ENCODE measurements around the gene CASTOR2. TPM values are rescaled to one million over a fixed set of nuclear protein-coding genes. Genes with fewer than 3 reads are reported as not detected.

CASTOR2 gene
- total and polyA plus RNA-seq, 10 of the 15 experiments (the other 5 are each of a cell fraction or from before 2014, with no cell fraction given) = 0.18 to 1.1 (median 0.44) TPM; not detected in 4

DNA sequence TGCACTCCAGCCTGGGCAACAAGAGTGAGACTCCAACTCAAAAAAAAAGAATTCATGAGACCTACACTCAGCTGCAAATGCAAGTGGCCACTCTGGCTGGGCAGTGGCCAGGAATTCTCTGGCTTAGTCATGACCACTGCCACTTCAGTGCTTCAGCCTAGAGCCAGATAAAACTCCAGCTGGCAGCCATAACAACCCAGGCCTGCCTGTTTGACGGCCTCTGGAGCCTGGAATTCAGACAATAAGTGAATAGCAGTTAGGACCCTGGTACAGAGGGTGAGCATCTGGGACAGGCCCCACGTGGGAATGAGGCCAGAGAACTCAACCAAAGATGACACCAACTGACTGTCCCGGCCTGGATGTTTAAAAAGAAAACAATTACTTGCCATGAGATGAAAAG, 90.2 kb downstream of the CASTOR2 start:
- H3K79me2 ChIP-seq (ENCODE audit: control insufficient read depth, insufficient read depth, low read length) = no peaks in the 10 kb centered on the region
- no peak overlapping the region for H3K4me3 ChIP-seq
- in situ Hi-C loops (cut with MboI) = loop anchor here (25.0 kb wide), 2 partner anchors 708 to 983 kb away; partner anchors contain the start of genes CCL26, MDH2 and STYXL1
- H4K20me1 ChIP-seq (ENCODE audit: control insufficient read depth, insufficient read depth) = no peaks in the 10 kb centered on the region
- no peak overlapping the region for H2AFZ ChIP-seq (ENCODE audit: control insufficient read depth, low read depth, low read length)
- no peaks in the 10 kb centered on the region for H3K4me1 ChIP-seq (ENCODE audit: control insufficient read depth, insufficient read depth, low read length)
- H3K27me3 ChIP-seq (replicated peaks in 1 of 2; ENCODE audit: control insufficient read depth in 2 of 2, insufficient read depth in 2 of 2, low read length in 1 of 2) = no peaks in the 10 kb centered on the region
- H3K9me3 ChIP-seq (replicated peaks; ENCODE audit: control insufficient read depth, insufficient read depth, low read length) = no peaks in the 10 kb centered on the region
- intact Hi-C loops (cut with micrococcal nuclease; ENCODE audit: unreplicated experiment) = no loop called here
- FAIRE-seq (no peak), ATAC-seq (no peak), DNase-seq (ENCODE audit: low read depth, low spot score) (no peak)
- no peak overlapping the region for H3K9ac ChIP-seq (ENCODE audit: control insufficient read depth, insufficient read depth, low read length)
- H3K36me3 ChIP-seq (ENCODE audit: control insufficient read depth in 2 of 2, insufficient read depth in 2 of 2, low read length in 1 of 2) = peaks cover 18 to 20% of the 10 kb centered on the region in 2 experiments
- RAD21 ChIA-PET (ENCODE audit: unreplicated experiment) = no interaction called here
- CTCF ChIA-PET = interaction anchor here (0.7 kb wide), 1 partner anchor 422 kb away, joined by 3 read pairs; no protein-coding TSS in a partner anchor
- POLR2A ChIA-PET = no interaction called here
- SMC1A ChIA-PET (ENCODE audit: uncharacterized antibody, unreplicated experiment) = no interaction called here
- WGBS (ENCODE audit: insufficient coverage, insufficient replicate concordance, low lambda C conversion rate, missing lambda C conversion rate) = 80% methylated on average over 3 of the region's 3 CpGs
- H3K4me2 ChIP-seq (ENCODE audit: control insufficient read depth, insufficient read depth) = no peak overlapping the region
- H3K27ac ChIP-seq (ENCODE audit: control insufficient read depth, insufficient read depth) = no peak overlapping the region
- no peak for TF ChIP-seq CHD1 (IDR thresholded peaks at IDR 0.05; ENCODE audit: low read depth, low read length)
- no peak for TF ChIP-seq IKZF2 (IDR thresholded peaks at IDR 0.05)
- TF ChIP-seq SMARCA5 (IDR thresholded peaks at IDR 0.05) = no peak
- TF ChIP-seq WRNIP1 (IDR thresholded peaks at IDR 0.05; ENCODE audit: borderline replicate concordance, low read depth, low read length) = no peak
- no peak for TF ChIP-seq NFYB (IDR thresholded peaks at IDR 0.05; ENCODE audit: insufficient read depth, low read depth, low read length)
- no peak for TF ChIP-seq POLR2A (IDR thresholded peaks at IDR 0.05; ENCODE audit: low read depth, low read length)
- no peak for TF ChIP-seq DPF2 (IDR thresholded peaks at IDR 0.05)
- TF ChIP-seq, protein P1, sequence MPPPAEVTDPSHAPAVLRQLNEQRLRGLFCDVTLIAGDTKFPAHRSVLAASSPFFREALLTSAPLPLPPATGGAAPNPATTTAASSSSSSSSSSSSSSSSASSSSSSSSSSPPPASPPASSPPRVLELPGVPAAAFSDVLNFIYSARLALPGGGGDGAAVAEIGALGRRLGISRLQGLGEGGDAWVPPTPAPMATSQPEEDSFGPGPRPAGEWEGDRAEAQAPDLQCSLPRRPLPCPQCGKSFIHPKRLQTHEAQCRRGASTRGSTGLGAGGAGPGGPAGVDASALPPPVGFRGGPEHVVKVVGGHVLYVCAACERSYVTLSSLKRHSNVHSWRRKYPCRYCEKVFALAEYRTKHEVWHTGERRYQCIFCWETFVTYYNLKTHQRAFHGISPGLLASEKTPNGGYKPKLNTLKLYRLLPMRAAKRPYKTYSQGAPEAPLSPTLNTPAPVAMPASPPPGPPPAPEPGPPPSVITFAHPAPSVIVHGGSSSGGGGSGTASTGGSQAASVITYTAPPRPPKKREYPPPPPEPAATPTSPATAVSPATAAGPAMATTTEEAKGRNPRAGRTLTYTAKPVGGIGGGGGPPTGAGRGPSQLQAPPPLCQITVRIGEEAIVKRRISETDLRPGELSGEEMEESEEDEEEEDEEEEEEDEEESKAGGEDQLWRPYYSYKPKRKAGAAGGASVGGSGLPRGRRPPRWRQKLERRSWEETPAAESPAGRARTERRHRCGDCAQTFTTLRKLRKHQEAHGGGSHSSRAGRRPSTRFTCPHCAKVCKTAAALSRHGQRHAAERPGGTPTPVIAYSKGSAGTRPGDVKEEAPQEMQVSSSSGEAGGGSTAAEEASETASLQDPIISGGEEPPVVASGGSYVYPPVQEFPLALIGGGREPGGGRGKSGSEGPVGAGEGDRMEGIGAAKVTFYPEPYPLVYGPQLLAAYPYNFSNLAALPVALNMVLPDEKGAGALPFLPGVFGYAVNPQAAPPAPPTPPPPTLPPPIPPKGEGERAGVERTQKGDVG (CRISPR knock-in tag; IDR thresholded peaks at IDR 0.05) = no peak
- TF ChIP-seq IRF4 (IDR thresholded peaks at IDR 0.05; ENCODE audit: low read depth, low read length) = no peak
- TF ChIP-seq ZNF217 (IDR thresholded peaks at IDR 0.05) = no peak
- TF ChIP-seq, protein P2, sequence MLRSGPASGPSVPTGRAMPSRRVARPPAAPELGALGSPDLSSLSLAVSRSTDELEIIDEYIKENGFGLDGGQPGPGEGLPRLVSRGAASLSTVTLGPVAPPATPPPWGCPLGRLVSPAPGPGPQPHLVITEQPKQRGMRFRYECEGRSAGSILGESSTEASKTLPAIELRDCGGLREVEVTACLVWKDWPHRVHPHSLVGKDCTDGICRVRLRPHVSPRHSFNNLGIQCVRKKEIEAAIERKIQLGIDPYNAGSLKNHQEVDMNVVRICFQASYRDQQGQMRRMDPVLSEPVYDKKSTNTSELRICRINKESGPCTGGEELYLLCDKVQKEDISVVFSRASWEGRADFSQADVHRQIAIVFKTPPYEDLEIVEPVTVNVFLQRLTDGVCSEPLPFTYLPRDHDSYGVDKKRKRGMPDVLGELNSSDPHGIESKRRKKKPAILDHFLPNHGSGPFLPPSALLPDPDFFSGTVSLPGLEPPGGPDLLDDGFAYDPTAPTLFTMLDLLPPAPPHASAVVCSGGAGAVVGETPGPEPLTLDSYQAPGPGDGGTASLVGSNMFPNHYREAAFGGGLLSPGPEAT (IDR thresholded peaks at IDR 0.05; ENCODE audit: low read depth) = no peak
- TF ChIP-seq, protein P3, sequence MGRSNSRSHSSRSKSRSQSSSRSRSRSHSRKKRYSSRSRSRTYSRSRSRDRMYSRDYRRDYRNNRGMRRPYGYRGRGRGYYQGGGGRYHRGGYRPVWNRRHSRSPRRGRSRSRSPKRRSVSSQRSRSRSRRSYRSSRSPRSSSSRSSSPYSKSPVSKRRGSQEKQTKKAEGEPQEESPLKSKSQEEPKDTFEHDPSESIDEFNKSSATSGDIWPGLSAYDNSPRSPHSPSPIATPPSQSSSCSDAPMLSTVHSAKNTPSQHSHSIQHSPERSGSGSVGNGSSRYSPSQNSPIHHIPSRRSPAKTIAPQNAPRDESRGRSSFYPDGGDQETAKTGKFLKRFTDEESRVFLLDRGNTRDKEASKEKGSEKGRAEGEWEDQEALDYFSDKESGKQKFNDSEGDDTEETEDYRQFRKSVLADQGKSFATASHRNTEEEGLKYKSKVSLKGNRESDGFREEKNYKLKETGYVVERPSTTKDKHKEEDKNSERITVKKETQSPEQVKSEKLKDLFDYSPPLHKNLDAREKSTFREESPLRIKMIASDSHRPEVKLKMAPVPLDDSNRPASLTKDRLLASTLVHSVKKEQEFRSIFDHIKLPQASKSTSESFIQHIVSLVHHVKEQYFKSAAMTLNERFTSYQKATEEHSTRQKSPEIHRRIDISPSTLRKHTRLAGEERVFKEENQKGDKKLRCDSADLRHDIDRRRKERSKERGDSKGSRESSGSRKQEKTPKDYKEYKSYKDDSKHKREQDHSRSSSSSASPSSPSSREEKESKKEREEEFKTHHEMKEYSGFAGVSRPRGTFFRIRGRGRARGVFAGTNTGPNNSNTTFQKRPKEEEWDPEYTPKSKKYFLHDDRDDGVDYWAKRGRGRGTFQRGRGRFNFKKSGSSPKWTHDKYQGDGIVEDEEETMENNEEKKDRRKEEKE (IDR thresholded peaks at IDR 0.05) = no peak
- no peak for TF ChIP-seq NR2F1 (conservative IDR thresholded peaks at IDR 0.05)
- no TSS peak for BruUV-seq (replicated peaks)

Data from GM12878 (cell line).